Hematopoietic multipotent progenitor cell treated with erythropoietin and hydrocortisone succinate and interleukin-3 and kit ligand, for 4 days (in vitro differentiated cells): Measurements from ENCODE around the gene DNER.

Source experiments
- DNase-seq: peaks from one replicate; pipeline ENCODE4 v3.0.0-alpha.2; 2015

Gene DNER

GRCh38 chr2:229477269-229477755, 237.0 kb downstream of the DNER start:
- DNase-seq = no peak

- no peak for DNase-seq
These were observed 238.6 kb downstream of the DNER start for GRCh38 chr2:229475778-229476177.

GRCh38 chr2:229474125-229474524, 240.2 kb downstream of the DNER start:
- DNase-seq = no peak

GRCh38 chr2:229470781-229471180, 243.6 kb downstream of the DNER start:
- no peak for DNase-seq

- no peak for DNase-seq
These were observed 246.6 kb downstream of the DNER start for GRCh38 chr2:229467783-229468182.

- DNase-seq = no peak
These were observed 250.5 kb downstream of the DNER start for GRCh38 chr2:229463841-229464346.

GRCh38 chr2:229462112-229462511, 252.2 kb downstream of the DNER start:
- no peak for DNase-seq

- no peak for DNase-seq
These were observed 258.3 kb downstream of the DNER start for GRCh38 chr2:229456091-229456490.

- DNase-seq = no peak
These were observed 259.3 kb downstream of the DNER start for GRCh38 chr2:229454934-229455631.

- no peak for DNase-seq
These were observed 261.1 kb downstream of the DNER start for GRCh38 chr2:229453230-229453629.

- no peak for DNase-seq
These were observed 262.5 kb downstream of the DNER start for GRCh38 chr2:229451852-229452251.

- no peak for DNase-seq
These were observed 267.1 kb downstream of the DNER start for GRCh38 chr2:229447227-229447626.

- DNase-seq = no peak
These were observed 268.0 kb downstream of the DNER start for GRCh38 chr2:229446350-229446749.

- DNase-seq = no peak
These were observed 268.7 kb downstream of the DNER start for GRCh38 chr2:229445501-229446211.

GRCh38 chr2:229445019-229445418, 269.3 kb downstream of the DNER start:
- no peak for DNase-seq

GRCh38 chr2:229443546-229444268, 270.6 kb downstream of the DNER start:
- no peak for DNase-seq

GRCh38 chr2:229443141-229443540, 271.2 kb downstream of the DNER start:
- DNase-seq = no peak

- DNase-seq = no peak
These were observed 275.8 kb downstream of the DNER start for GRCh38 chr2:229438430-229439159.

- no peak for DNase-seq
These were observed 276.9 kb downstream of the DNER start for GRCh38 chr2:229437467-229437866.

GRCh38 chr2:229434187-229434586, 280.2 kb downstream of the DNER start:
- no peak for DNase-seq

GRCh38 chr2:229433351-229433750, 281.0 kb downstream of the DNER start:
- no peak for DNase-seq

- DNase-seq = peak; percentile 73
These were observed 282.9 kb downstream of the DNER start for GRCh38 chr2:229431327-229431954.
